Measurements from ENCODE around the gene TET2. TPM values are rescaled to one million over a fixed set of nuclear protein-coding genes. Genes with fewer than 3 reads are reported as not detected.

Gene TET2
- total RNA-seq, 1 experiment from 2014 or later, result 0.59 TPM

DNA sequence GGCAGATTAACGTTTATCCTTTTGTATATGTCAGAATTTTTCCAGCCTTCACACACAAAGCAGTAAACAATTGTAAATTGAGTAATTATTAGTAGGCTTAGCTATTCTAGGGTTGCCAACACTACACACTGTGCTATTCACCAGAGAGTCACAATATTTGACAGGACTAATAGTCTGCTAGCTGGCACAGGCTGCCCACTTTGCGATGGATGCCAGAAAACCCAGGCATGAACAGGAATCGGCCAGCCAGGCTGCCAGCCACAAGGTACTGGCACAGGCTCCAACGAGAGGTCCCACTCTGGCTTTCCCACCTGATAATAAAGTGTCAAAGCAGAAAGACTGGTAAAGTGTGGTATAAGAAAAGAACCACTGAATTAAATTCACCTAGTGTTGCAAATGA lies 94.8 kb downstream of the TET2 start:
- no peaks in the 10 kb centered on the region for H3K36me3 ChIP-seq

DNA sequence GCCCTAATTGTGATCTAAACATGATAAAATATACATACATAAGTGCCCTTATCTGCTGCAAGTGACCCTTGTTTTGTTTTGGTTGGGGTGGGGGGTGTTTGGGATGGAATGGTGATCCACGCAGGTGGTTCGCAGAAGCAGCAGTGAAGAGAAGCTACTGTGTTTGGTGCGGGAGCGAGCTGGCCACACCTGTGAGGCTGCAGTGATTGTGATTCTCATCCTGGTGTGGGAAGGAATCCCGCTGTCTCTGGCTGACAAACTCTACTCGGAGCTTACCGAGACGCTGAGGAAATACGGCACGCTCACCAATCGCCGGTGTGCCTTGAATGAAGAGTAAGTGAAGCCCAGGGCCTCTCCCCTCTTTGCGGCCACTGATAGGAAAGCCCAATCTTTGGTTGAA lies 96.8 kb downstream of the TET2 start:
- Histone ChIP-seq H3K36me3 (no peaks in the 10 kb centered on the region), H3K27me3 (no peaks in the 10 kb centered on the region), H3K4me3 (no peak overlapping the region), H3K9me3 (no peaks in the 10 kb centered on the region)
- no peak for DNase-seq

More for the DNA sequence above, 94.8 kb downstream of the TET2 start:
- no peak overlapping the region for H3K4me3 ChIP-seq
- H3K27me3 ChIP-seq, result no peaks in the 10 kb centered on the region
- DNase-seq, result peak; percentile 16
- no peaks in the 10 kb centered on the region for H3K9me3 ChIP-seq

- Histone ChIP-seq H3K36me3 (no peaks in the 10 kb centered on the region), H3K4me3 (no peak overlapping the region), H3K27me3 (no peaks in the 10 kb centered on the region), H3K9me3 (no peaks in the 10 kb centered on the region)
- DNase-seq, result no peak
Observed at GRCh38 chr4:105246712-105247111, 100.0 kb downstream of the TET2 start.

DNA sequence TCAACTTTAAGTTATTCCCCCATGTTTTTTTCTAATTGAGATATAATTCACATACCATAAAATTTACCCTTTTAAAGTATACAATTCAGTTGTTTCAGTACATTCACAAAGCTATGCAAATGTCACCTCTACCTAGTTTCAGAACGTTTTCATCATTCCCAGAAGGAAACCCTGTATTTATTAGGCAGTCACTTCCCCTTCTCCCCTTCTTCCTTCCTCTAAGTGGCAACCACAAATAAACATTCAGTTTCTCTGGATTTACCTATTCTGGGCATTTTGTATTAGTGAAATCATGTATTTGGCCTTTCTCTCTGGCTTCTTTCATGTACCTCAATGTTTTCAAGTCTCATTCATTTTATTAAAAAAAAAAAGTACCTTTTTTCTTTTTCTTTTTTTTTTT lies 101.9 kb downstream of the TET2 start:
- Histone ChIP-seq H3K9me3 (no peaks in the 10 kb centered on the region), H3K27me3 (no peaks in the 10 kb centered on the region), H3K4me3 (no peak overlapping the region), H3K36me3 (no peaks in the 10 kb centered on the region)
- no peak for DNase-seq

- Histone ChIP-seq H3K9me3 (no peaks in the 10 kb centered on the region), H3K4me3 (no peak overlapping the region), H3K27me3 (no peaks in the 10 kb centered on the region), H3K36me3 (no peaks in the 10 kb centered on the region)
- no peak for DNase-seq
Observed at GRCh38 chr4:105257817-105258495, 111.3 kb downstream of the TET2 start.

- no peaks in the 10 kb centered on the region for H3K36me3 ChIP-seq
- no peaks in the 10 kb centered on the region for H3K9me3 ChIP-seq
- H3K4me3 ChIP-seq, result no peak overlapping the region
- H3K27me3 ChIP-seq, result no peaks in the 10 kb centered on the region
- DNase-seq, result no peak
Observed at GRCh38 chr4:105265689-105266088, 119.0 kb downstream of the TET2 start.

- H3K4me3 ChIP-seq, result no peak overlapping the region
- no peaks in the 10 kb centered on the region for H3K36me3 ChIP-seq
- no peak for DNase-seq
Observed at GRCh38 chr4:105267280-105267679, 120.6 kb downstream of the TET2 start.

DNA sequence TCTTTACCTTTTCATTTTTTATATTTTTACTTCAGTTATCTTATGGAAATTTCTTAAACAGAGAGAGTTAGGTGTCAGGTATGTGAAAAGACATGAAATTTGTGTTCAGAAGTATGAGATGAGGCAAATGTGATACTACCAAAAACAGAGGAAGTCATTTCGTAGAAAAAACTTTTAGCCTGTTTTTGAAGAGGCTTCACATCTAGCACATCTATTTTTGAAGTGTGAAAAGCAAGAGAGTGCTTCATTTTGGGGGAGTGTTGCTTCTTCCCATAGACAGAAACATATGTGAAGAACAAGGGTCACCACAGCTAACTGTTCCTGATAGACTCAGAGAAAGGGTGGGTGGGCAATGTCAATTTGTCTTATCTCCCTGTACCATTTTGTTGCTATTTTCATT lies 125.3 kb downstream of the TET2 start:
- H3K4me3 ChIP-seq, result no peak overlapping the region
- H3K36me3 ChIP-seq, result no peaks in the 10 kb centered on the region
- no peaks in the 10 kb centered on the region for H3K27me3 ChIP-seq
- no peak for DNase-seq
- no peaks in the 10 kb centered on the region for H3K9me3 ChIP-seq

More at GRCh38 chr4:105267280-105267679, 120.6 kb downstream of the TET2 start:
- Histone ChIP-seq H3K9me3 (no peaks in the 10 kb centered on the region), H3K27me3 (no peaks in the 10 kb centered on the region)

- DNase-seq, result no peak
- Histone ChIP-seq H3K27me3 (no peaks in the 10 kb centered on the region), H3K4me3 (no peak overlapping the region), H3K36me3 (no peaks in the 10 kb centered on the region), H3K9me3 (no peaks in the 10 kb centered on the region)
Observed at GRCh38 chr4:105273230-105273629, 126.6 kb downstream of the TET2 start.

DNA sequence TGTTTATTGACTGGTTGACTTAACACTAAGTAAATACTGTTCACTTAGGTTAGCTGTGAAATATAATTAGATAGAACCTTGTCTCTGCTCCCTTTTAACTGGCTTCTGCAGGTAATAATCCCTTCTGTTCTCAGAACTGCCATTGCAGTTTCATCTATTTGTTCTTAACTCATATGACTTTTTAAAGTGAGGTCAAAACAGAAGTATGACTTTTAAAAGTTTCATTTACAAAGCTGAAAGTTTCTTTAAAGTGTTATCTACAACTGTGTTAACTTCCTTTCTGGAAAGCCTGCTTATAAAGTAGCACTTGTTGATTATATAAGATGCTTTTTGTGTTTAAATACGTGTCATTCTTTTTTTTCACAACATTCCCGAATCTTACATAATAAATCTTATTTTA lies 127.4 kb downstream of the TET2 start:
- H3K27me3 ChIP-seq, result no peaks in the 10 kb centered on the region
- H3K36me3 ChIP-seq, result no peaks in the 10 kb centered on the region
- DNase-seq, result no peak
- no peak overlapping the region for H3K4me3 ChIP-seq
- no peaks in the 10 kb centered on the region for H3K9me3 ChIP-seq

DNA sequence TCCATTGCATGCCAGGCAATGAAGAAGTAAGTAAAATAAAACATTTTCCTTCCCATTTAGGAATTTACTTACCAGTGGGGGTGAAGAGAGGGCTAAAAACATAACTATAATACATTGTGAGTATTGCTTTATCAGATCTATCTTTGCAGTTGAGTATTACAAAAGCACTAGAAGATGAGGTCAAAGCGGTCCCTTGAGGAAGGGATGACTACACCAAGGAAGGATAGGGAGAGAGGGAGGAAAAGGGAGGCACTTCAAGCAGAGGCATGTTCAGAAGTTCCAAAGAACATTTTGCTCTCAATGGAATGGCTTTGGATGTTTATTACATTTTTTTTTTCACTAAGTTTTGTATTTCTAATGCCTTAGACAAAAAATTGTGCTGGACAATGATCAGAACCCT lies 127.8 kb downstream of the TET2 start:
- DNase-seq, result no peak
- Histone ChIP-seq H3K27me3 (no peaks in the 10 kb centered on the region), H3K9me3 (no peaks in the 10 kb centered on the region), H3K4me3 (no peak overlapping the region), H3K36me3 (no peaks in the 10 kb centered on the region)

DNA sequence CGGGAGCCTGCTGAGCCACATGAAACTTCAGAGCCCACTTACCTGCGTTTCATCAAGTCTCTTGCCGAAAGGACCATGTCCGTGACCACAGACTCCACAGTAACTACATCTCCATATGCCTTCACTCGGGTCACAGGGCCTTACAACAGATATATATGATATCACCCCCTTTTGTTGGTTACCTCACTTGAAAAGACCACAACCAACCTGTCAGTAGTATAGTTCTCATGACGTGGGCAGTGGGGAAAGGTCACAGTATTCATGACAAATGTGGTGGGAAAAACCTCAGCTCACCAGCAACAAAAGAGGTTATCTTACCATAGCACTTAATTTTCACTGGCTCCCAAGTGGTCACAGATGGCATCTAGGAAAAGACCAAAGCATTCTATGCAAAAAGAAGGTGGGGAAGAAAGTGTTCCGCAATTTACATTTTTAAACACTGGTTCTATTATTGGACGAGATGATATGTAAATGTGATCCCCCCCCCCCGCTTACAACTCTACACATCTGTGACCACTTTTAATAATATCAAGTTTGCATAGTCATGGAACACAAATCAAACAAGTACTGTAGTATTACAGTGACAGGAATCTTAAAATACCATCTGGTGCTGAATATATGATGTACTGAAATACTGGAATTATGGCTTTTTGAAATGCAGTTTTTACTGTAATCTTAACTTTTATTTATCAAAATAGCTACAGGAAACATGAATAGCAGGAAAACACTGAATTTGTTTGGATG lies 129.9 kb downstream of the TET2 start:
- H3K27me3 ChIP-seq, result no peaks in the 10 kb centered on the region
- no peak overlapping the region for H3K4me3 ChIP-seq
- DNase-seq, result no peak
- no peaks in the 10 kb centered on the region for H3K9me3 ChIP-seq
- no peaks in the 10 kb centered on the region for H3K36me3 ChIP-seq

DNA sequence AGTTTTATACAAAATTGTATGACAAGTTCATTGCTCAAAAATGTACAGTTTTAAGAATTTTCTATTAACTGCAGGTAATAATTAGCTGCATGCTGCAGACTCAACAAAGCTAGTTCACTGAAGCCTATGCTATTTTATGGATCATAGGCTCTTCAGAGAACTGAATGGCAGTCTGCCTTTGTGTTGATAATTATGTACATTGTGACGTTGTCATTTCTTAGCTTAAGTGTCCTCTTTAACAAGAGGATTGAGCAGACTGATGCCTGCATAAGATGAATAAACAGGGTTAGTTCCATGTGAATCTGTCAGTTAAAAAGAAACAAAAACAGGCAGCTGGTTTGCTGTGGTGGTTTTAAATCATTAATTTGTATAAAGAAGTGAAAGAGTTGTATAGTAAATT lies 131.0 kb downstream of the TET2 start:
- no peak overlapping the region for H3K4me3 ChIP-seq
- no peak for DNase-seq
- no peaks in the 10 kb centered on the region for H3K27me3 ChIP-seq
- H3K9me3 ChIP-seq, result no peaks in the 10 kb centered on the region
- no peaks in the 10 kb centered on the region for H3K36me3 ChIP-seq

DNA sequence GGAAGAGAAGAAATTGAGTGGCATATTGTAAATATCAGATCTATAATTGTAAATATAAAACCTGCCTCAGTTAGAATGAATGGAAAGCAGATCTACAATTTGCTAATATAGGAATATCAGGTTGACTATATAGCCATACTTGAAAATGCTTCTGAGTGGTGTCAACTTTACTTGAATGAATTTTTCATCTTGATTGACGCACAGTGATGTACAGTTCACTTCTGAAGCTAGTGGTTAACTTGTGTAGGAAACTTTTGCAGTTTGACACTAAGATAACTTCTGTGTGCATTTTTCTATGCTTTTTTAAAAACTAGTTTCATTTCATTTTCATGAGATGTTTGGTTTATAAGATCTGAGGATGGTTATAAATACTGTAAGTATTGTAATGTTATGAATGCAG lies 132.6 kb downstream of the TET2 start:
- H3K27me3 ChIP-seq, result no peaks in the 10 kb centered on the region
- no peak for DNase-seq
- no peaks in the 10 kb centered on the region for H3K36me3 ChIP-seq
- no peaks in the 10 kb centered on the region for H3K9me3 ChIP-seq
- H3K4me3 ChIP-seq, result no peak overlapping the region

GRCh38 chr4:105280338-105281123 lies 133.9 kb downstream of the TET2 start:
- DNase-seq, result peak; percentile 51
- Histone ChIP-seq H3K4me3 (no peak overlapping the region), H3K27me3 (no peaks in the 10 kb centered on the region), H3K36me3 (no peaks in the 10 kb centered on the region), H3K9me3 (no peaks in the 10 kb centered on the region)

DNA sequence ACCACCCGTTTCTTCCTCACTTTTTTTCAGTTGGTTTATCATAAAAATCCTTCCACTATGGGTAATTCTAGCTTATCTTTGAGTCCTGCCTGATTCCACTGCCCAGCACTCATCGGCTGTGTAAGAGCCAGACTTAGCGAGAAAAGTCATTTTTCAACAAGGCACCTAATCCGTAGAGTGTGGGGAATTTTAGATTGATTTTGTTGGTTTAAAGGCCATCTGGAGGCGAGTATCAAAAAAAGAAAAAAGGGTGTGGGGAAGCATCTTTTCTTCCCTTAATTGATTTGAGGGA lies 134.4 kb downstream of the TET2 start:
- Histone ChIP-seq H3K27me3 (no peaks in the 10 kb centered on the region), H3K4me3 (no peak overlapping the region), H3K36me3 (no peaks in the 10 kb centered on the region), H3K9me3 (no peaks in the 10 kb centered on the region)
- DNase-seq, result no peak

DNA sequence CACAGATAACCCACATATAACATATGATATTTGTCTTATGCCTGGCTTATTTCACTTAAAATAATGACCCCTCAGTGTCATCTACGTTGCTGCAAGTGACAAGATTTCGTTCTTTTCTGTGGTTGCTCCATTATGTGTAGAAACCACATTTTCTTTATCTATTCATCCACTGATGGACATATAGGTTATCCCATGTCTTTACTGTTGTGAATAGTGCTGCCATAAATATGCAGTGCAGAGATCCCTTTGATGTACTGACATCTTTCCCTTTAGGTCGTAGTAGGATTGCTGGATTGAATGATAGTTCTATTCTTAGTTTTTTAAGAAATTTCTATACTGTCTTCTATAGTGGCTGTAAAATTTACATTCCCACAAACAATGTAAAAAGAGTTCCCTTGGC lies 135.8 kb downstream of the TET2 start:
- DNase-seq, result no peak
- Histone ChIP-seq H3K9me3 (no peaks in the 10 kb centered on the region), H3K4me3 (no peak overlapping the region), H3K36me3 (no peaks in the 10 kb centered on the region), H3K27me3 (no peaks in the 10 kb centered on the region)

GRCh38 chr4:105283501-105283900 lies 136.8 kb downstream of the TET2 start:
- no peak for DNase-seq
- Histone ChIP-seq H3K27me3 (no peaks in the 10 kb centered on the region), H3K4me3 (no peak overlapping the region)

More at GRCh38 chr4:105283501-105283900, 136.8 kb downstream of the TET2 start:
- Histone ChIP-seq H3K36me3 (no peaks in the 10 kb centered on the region), H3K9me3 (no peaks in the 10 kb centered on the region)
